NOMO-1 treated with DMSO at 0.1 percent for 48 hours (cell line): ENCODE results near the gene FOXA3.

ENCODE experiments used
- DNase-seq: peaks from one replicate; lab custom pipeline; 2025; ENCODE audit not compliant: unreplicated experiment; lab: John Stamatoyannopoulos, UW

FOXA3 gene

GRCh38 chr19:45917421-45918091 is 53.4 kb downstream of the FOXA3 start:
- DNase-seq: no peak

GRCh38 chr19:45918721-45919120 is 54.6 kb downstream of the FOXA3 start:
- no peak for DNase-seq

GRCh38 chr19:45919678-45920077 is 55.6 kb downstream of the FOXA3 start:
- DNase-seq: no peak

GRCh38 chr19:45920458-45920857 is 56.3 kb downstream of the FOXA3 start:
- DNase-seq: peak; percentile 41

GRCh38 chr19:45922281-45922680 is 58.2 kb downstream of the FOXA3 start:
- DNase-seq: no peak
